ENCODE results near the gene HS3ST4.

GRCh38 chr16:25716186-25716585 is 24.4 kb downstream of the HS3ST4 start:
- TF ChIP-seq CTCF (IDR thresholded peaks at IDR 0.05; ENCODE audit: poor library complexity, severe bottlenecking) (no peak), RAD21 (conservative IDR thresholded peaks at IDR 0.05) (no peak), MXI1 (conservative IDR thresholded peaks at IDR 0.05; ENCODE audit: poor library complexity, severe bottlenecking) (no peak), EZH2 (IDR thresholded peaks at IDR 0.05; ENCODE audit: borderline replicate concordance, insufficient read depth, low read length, poor library complexity, severe bottlenecking) (no peak)

Data from neural cell (in vitro differentiated cells).